ENCODE measurements around the gene ARHGAP40. TPM values are rescaled to one million over a fixed set of nuclear protein-coding genes. Genes with fewer than 3 reads are reported as not detected.

Gene ARHGAP40
- total and polyA plus RNA-seq, 2 of the 8 experiments (the other 6 are each of a cell fraction or from before 2014, with no cell fraction given): 0.74 to 1.4 TPM

GRCh38 chr20:38651154-38651553, 49.5 kb downstream of the ARHGAP40 start (continued):
- TF ChIP-seq CHD7 (IDR thresholded peaks at IDR 0.05; ENCODE audit: insufficient replicate concordance, low read length) (no peak), TBP (IDR thresholded peaks at IDR 0.05; ENCODE audit: low read depth, low read length) (no peak), BACH1 (IDR thresholded peaks at IDR 0.05; ENCODE audit: low read length) (no peak), EGR1 (IDR thresholded peaks at IDR 0.05; ENCODE audit: borderline replicate concordance, low read depth, low read length) (no peak)

Data from H1 (cell line).